Gastrocnemius medialis (tissue), 4 donors: Measurements from ENCODE around the gene FBXO5. TPM values are rescaled to one million over a fixed set of nuclear protein-coding genes. Genes with fewer than 3 reads are reported as not detected.

ENCODE experiments used
- ATAC-seq, 2 donors: fragments of 150-250 bp; one replicate each; pipeline ENCODE4 v1.9.1; 2016
- DNase-seq, 2 donors: peaks; one replicate each; pipeline ENCODE4 v3.0.0-alpha.2; 2019
- H3K27ac ChIP-seq, 4 donors: fragments of 200-600 bp; sonication (generic); 1 replicate in 1 of 4; 2 replicates in 3 of 4; pipeline ENCODE4 v1.5.1; 2016 to 2018; ENCODE audit warnings: mild to moderate bottlenecking in 2 of 4, moderate library complexity in 1 of 4
- H3K27me3 ChIP-seq, 3 donors: fragments of 200-600 bp; sonication (generic) in 2 of 3; 1 replicate in 1 of 3; 2 replicates in 2 of 3; pipeline versions ENCODE4 v1.5.1 to v1.6.0; 2016 to 2019; ENCODE audit warnings: mild to moderate bottlenecking in 1 of 3, moderate library complexity in 1 of 3
- H3K36me3 ChIP-seq, 2 donors: fragments of 200-600 bp; sonication (generic) in 1 of 2; one replicate each; pipeline ENCODE4 v1.5.1; 2017 to 2018
- H3K4me1 ChIP-seq, 2 donors: fragments of 200-600 bp; sonication (generic) in 1 of 2; one replicate each; pipeline ENCODE4 v1.5.1; 2016 to 2017; ENCODE audit warnings: mild to moderate bottlenecking in 2 of 2
- H3K4me3 ChIP-seq, 4 donors: fragments of 200-600 bp; sonication (generic) in 3 of 4; 1 replicate in 1 of 4; 2 replicates in 3 of 4; pipeline ENCODE4 v1.5.1; 2016 to 2019; ENCODE audit warnings: mild to moderate bottlenecking in 2 of 4
- H3K9me3 ChIP-seq, 3 donors: fragments of 200-600 bp; sonication (generic) in 2 of 3; 1 replicate in 1 of 3; 2 replicates in 2 of 3; pipeline ENCODE4 v1.5.1; 2016 to 2019
- POLR2A ChIP-seq, 2 donors: fragments of 450-650 bp; IDR thresholded peaks; one replicate each; pipeline ENCODE4 v1.6.1; 2017; ENCODE audit warnings: antibody characterized with exemption in 2 of 2, mild to moderate bottlenecking in 2 of 2, moderate library complexity in 2 of 2
- in situ Hi-C, 4 donors: fragments of 200-750 bp; cut with MboI; loops; one replicate each; pipeline versions ENCODE4 v1.15.0 to v1.8.0; 2017; ENCODE audit warnings: low sequenced_read_pairs in 4 of 4
- intact Hi-C: fragments of 100-400 bp; cut with DNase I; formaldehyde crosslinking; loops from one replicate; pipeline ENCODE4 v1.15.1; 2023; ENCODE audit warnings: low total_unique reads
- total RNA-seq, 4 donors: library from RNA; depleted of rRNA; stranded (reverse); fragments of >200 nt; gene quantifications; one replicate each; pipeline versions ENCODE4 v1.1.0 to v1.2.3, GENCODE V29; 2016
- TF ChIP-seq, protein P1 (sequence below), 5 experiments: fragments of 450-650 bp in 3 of 5; fragments of 200-600 bp in 2 of 5; sonication (generic) in 2 of 5; IDR thresholded peaks in 4 of 5; conservative IDR thresholded peaks in 1 of 5; 1 replicate in 4 of 5; 2 replicates in 1 of 5; pipeline ENCODE4 v1.5.1; 2016 to 2019; ENCODE audit warnings: antibody characterized with exemption in 5 of 5, mild to moderate bottlenecking in 3 of 5, moderate library complexity in 3 of 5

The FBXO5 gene
- total RNA-seq, 4 donors from 2014 or later = 0.78 to 1.9 (median 1.0) TPM

DNA sequence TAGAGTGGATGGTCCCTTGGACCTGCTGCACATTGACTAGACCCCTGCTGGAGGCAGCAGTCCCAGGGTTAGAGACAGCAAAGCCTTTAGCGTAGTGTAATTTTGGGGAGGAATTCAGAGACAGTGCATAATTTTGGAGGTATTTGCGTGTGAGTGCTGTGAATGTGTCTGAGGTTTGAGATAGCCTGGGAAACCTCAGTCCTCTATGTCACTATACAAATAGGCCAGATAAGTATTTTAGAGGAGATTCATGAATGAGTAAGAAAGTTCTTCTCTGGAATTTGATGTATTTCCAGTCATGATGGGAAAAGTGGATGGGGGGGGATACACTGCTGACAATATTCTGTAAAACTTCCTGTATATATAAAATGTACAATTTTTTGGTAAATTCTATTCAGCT, 45.4 kb upstream of the FBXO5 start:
- no peak overlapping the region for H3K4me3 ChIP-seq
- no peak for TF ChIP-seq POLR2A (IDR thresholded peaks at IDR 0.05)
- TF ChIP-seq, protein P1, sequence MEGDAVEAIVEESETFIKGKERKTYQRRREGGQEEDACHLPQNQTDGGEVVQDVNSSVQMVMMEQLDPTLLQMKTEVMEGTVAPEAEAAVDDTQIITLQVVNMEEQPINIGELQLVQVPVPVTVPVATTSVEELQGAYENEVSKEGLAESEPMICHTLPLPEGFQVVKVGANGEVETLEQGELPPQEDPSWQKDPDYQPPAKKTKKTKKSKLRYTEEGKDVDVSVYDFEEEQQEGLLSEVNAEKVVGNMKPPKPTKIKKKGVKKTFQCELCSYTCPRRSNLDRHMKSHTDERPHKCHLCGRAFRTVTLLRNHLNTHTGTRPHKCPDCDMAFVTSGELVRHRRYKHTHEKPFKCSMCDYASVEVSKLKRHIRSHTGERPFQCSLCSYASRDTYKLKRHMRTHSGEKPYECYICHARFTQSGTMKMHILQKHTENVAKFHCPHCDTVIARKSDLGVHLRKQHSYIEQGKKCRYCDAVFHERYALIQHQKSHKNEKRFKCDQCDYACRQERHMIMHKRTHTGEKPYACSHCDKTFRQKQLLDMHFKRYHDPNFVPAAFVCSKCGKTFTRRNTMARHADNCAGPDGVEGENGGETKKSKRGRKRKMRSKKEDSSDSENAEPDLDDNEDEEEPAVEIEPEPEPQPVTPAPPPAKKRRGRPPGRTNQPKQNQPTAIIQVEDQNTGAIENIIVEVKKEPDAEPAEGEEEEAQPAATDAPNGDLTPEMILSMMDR (IDR thresholded peaks at IDR 0.05 in 4 of 5, conservative IDR thresholded peaks at IDR 0.05 in 1 of 5) = no peak
- ATAC-seq (no peak), DNase-seq (no peak)
- intact Hi-C loops = no loop called here
- H3K36me3 ChIP-seq = no peaks in the 10 kb centered on the region
- H3K9me3 ChIP-seq = no peaks in the 10 kb centered on the region
- H3K27me3 ChIP-seq = no peaks in the 10 kb centered on the region
- in situ Hi-C loops = loop anchor here (10.0 to 25.0 kb wide), 3 partner anchors 163 to 484 kb away; no protein-coding TSS in a partner anchor
- no peaks in the 10 kb centered on the region for H3K4me1 ChIP-seq
- H3K27ac ChIP-seq = no peak overlapping the region

DNA sequence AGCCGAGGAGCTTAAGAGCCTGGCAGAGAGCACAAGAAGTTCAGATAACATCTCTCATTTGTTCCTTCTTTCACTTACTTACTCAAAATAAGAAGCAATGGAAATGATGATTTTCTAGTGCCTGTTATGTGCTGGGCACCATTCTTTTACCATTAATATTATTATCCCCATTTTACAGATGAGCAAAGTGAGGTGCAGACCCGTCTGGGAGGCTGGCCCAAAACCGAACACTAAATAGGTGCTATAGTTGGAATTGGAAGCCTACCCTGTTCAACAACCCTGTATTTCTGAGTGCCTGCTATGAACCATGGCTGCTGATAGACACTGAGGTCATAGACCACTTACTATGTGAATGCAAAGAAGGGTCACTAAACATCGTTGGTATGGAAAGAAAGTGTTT, 44.6 kb upstream of the FBXO5 start:
- Histone ChIP-seq H3K4me3 (no peak overlapping the region), H3K36me3 (no peaks in the 10 kb centered on the region), H3K9me3 (no peaks in the 10 kb centered on the region), H3K4me1 (no peaks in the 10 kb centered on the region), H3K27me3 (no peaks in the 10 kb centered on the region), H3K27ac (no peak overlapping the region)
- intact Hi-C loops = no loop called here
- TF ChIP-seq POLR2A (IDR thresholded peaks at IDR 0.05) = no peak
- TF ChIP-seq, protein P1 (IDR thresholded peaks at IDR 0.05 in 4 of 5, conservative IDR thresholded peaks at IDR 0.05 in 1 of 5) = no peak
- no peak for ATAC-seq
- no peak for DNase-seq
- in situ Hi-C loops = loop anchor here (10.0 to 25.0 kb wide), 3 partner anchors 163 to 485 kb away; no protein-coding TSS in a partner anchor

DNA sequence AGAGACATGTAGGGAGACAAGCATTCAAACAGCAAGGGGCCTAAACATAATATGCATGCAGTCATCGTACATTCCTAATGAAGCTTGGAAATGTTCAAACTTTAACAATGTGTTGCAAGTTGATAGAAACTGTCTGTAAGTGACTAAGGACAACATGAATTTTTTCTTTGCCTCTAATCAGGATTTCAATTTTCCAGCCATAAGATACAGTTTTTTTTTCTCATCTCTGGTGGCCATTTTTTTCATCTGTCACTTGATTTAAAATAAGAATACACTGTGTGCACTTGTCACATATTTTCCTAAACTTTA, 41.8 kb upstream of the FBXO5 start:
- H3K9me3 ChIP-seq = no peaks in the 10 kb centered on the region
- intact Hi-C loops (loop anchor here (1.0 to 2.0 kb wide), 2 partner anchors 21 to 160 kb away; no protein-coding TSS in a partner anchor), in situ Hi-C loops (loop anchor here (10.0 to 25.0 kb wide), 3 partner anchors 160 to 488 kb away; no protein-coding TSS in a partner anchor)
- H3K36me3 ChIP-seq = no peaks in the 10 kb centered on the region
- no peaks in the 10 kb centered on the region for H3K4me1 ChIP-seq
- H3K27ac ChIP-seq = no peak overlapping the region
- DNase-seq = no peak
- no peaks in the 10 kb centered on the region for H3K27me3 ChIP-seq
- no peak for ATAC-seq
- H3K4me3 ChIP-seq = no peak overlapping the region
- TF ChIP-seq, protein P1 (IDR thresholded peaks at IDR 0.05 in 4 of 5, conservative IDR thresholded peaks at IDR 0.05 in 1 of 5) = no peak
- no peak for TF ChIP-seq POLR2A (IDR thresholded peaks at IDR 0.05)

DNA sequence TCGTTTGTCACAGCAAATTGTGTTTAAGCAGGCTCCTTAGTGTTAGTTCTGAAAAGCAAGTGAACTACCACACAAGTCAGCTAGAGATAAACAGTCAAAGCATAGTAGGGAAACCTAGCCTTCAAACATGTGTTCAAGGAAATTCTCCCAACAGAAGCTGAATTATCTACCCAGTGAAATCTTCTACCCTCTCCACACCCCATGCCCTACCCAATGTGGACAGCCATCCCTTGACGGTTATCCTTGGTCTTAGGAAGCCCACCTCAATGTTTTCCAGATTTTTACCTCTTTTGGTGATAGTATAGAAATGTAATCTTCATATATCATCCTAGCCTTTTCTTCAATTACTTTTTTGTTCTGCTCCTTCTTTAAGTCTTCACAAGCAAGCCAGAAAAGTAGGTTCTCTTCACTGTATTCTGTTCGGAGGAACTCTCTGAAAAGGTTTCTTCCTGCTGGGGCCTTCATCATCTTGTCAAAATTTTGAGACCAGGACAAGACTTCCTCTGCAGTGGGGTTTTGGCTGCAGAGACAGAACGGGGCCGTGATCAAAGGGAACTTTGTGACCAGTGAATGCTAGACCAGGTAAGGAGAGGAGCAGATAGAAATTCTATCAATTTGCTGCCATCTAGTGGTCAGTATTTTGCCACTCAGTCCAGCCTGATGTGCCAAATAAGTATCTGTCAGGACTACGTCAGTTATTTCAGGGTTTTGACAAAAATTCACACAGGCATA, 41.3 kb upstream of the FBXO5 start:
- Histone ChIP-seq H3K4me1 (no peaks in the 10 kb centered on the region), H3K36me3 (no peaks in the 10 kb centered on the region), H3K27me3 (no peaks in the 10 kb centered on the region), H3K9me3 (no peaks in the 10 kb centered on the region), H3K4me3 (no peak overlapping the region), H3K27ac (no peak overlapping the region)
- in situ Hi-C loops = loop anchor here in 2 of 4 donors (10.0 kb wide), 1 partner anchor 159 kb away; no protein-coding TSS in a partner anchor
- intact Hi-C loops = loop anchor here (1.0 to 2.0 kb wide), 2 partner anchors 21 to 159 kb away; no protein-coding TSS in a partner anchor
- DNase-seq (no peak), ATAC-seq (peak; percentile 80 to 91)
- no peak for TF ChIP-seq POLR2A (IDR thresholded peaks at IDR 0.05)
- TF ChIP-seq, protein P1 (IDR thresholded peaks at IDR 0.05 in 4 of 5, conservative IDR thresholded peaks at IDR 0.05 in 1 of 5) = peak; percentile 45 to 79 (median 69)
